ENCODE results near the gene SIRPA. TPM values are rescaled to one million over a fixed set of nuclear protein-coding genes. Genes with fewer than 3 reads are reported as not detected.

SIRPA gene
- total and polyA plus RNA-seq, 4 donors: 14.8 to 62.9 (median 28.3) TPM

- Histone ChIP-seq H3K36me3 (ENCODE audit: control insufficient read depth in 1 of 2, insufficient read depth in 2 of 2, low read length in 1 of 2) (no peaks in the 10 kb centered on the region), H3K9me3 (ENCODE audit: control insufficient read depth, low read length) (no peaks in the 10 kb centered on the region), H3K4me1 (ENCODE audit: control insufficient read depth in 1 of 2, insufficient read depth in 2 of 2, low read length in 2 of 2) (no peaks in the 10 kb centered on the region), H3K27me3 (ENCODE audit: control insufficient read depth in 1 of 2, insufficient read depth in 2 of 2, low read length in 1 of 2) (no peaks in the 10 kb centered on the region), H3K4me3 (ENCODE audit: low read length in 2 of 2) (no peak overlapping the region), H3K27ac (ENCODE audit: low read depth in 1 of 2, low read length in 2 of 2) (no peak overlapping the region)
- 75 to 85% methylated on average over 6 of the region's 6 CpGs for WGBS, 2 donors
- intact Hi-C loops (cut with DNase I): no loop called here
- DNase-seq (no peak), ATAC-seq (ENCODE audit: low FRiP score) (no peak)
Observed at GRCh38 chr20:1855109-1855508, 40.1 kb upstream of the SIRPA start.

- ATAC-seq (ENCODE audit: low FRiP score): no peak
- 77 to 95% methylated on average over 1 of the region's 1 CpG for WGBS, 2 donors
- no peak for DNase-seq
Observed at GRCh38 chr20:1855690-1856089, 39.5 kb upstream of the SIRPA start.

GRCh38 chr20:1856424-1856823 lies 38.8 kb upstream of the SIRPA start:
- ATAC-seq (ENCODE audit: low FRiP score) (no peak), DNase-seq (no peak)
- Histone ChIP-seq H3K9me3 (ENCODE audit: control insufficient read depth, low read length) (no peaks in the 10 kb centered on the region), H3K4me1 (ENCODE audit: control insufficient read depth in 1 of 2, insufficient read depth in 2 of 2, low read length in 2 of 2) (no peaks in the 10 kb centered on the region), H3K36me3 (ENCODE audit: control insufficient read depth in 1 of 2, insufficient read depth in 2 of 2, low read length in 1 of 2) (no peaks in the 10 kb centered on the region), H3K27me3 (ENCODE audit: control insufficient read depth in 1 of 2, insufficient read depth in 2 of 2, low read length in 1 of 2) (no peaks in the 10 kb centered on the region), H3K4me3 (ENCODE audit: low read length in 2 of 2) (no peak overlapping the region), H3K27ac (ENCODE audit: low read depth in 1 of 2, low read length in 2 of 2) (no peak overlapping the region)
- 46 to 73% methylated on average over 1 of the region's 1 CpG for WGBS, 2 donors
- intact Hi-C loops (cut with DNase I): no loop called here

More at GRCh38 chr20:1855690-1856089, 39.5 kb upstream of the SIRPA start:
- Histone ChIP-seq H3K9me3 (ENCODE audit: control insufficient read depth, low read length) (no peaks in the 10 kb centered on the region), H3K4me3 (ENCODE audit: low read length in 2 of 2) (no peak overlapping the region), H3K27ac (ENCODE audit: low read depth in 1 of 2, low read length in 2 of 2) (no peak overlapping the region), H3K36me3 (ENCODE audit: control insufficient read depth in 1 of 2, insufficient read depth in 2 of 2, low read length in 1 of 2) (no peaks in the 10 kb centered on the region), H3K4me1 (ENCODE audit: control insufficient read depth in 1 of 2, insufficient read depth in 2 of 2, low read length in 2 of 2) (no peaks in the 10 kb centered on the region), H3K27me3 (ENCODE audit: control insufficient read depth in 1 of 2, insufficient read depth in 2 of 2, low read length in 1 of 2) (no peaks in the 10 kb centered on the region)
- intact Hi-C loops (cut with DNase I): no loop called here

GRCh38 chr20:1857466-1857865 lies 37.7 kb upstream of the SIRPA start:
- Histone ChIP-seq H3K36me3 (ENCODE audit: control insufficient read depth in 1 of 2, insufficient read depth in 2 of 2, low read length in 1 of 2) (no peaks in the 10 kb centered on the region), H3K9me3 (ENCODE audit: control insufficient read depth, low read length) (no peaks in the 10 kb centered on the region), H3K4me3 (ENCODE audit: low read length in 2 of 2) (no peak overlapping the region), H3K27ac (ENCODE audit: low read depth in 1 of 2, low read length in 2 of 2) (no peak overlapping the region), H3K4me1 (ENCODE audit: control insufficient read depth in 1 of 2, insufficient read depth in 2 of 2, low read length in 2 of 2) (no peaks in the 10 kb centered on the region), H3K27me3 (ENCODE audit: control insufficient read depth in 1 of 2, insufficient read depth in 2 of 2, low read length in 1 of 2) (no peaks in the 10 kb centered on the region)
- DNase-seq (no peak), ATAC-seq (ENCODE audit: low FRiP score) (no peak)
- intact Hi-C loops (cut with DNase I): no loop called here
- WGBS, 2 donors: 84 to 87% methylated on average over 4 of the region's 4 CpGs

GRCh38 chr20:1858871-1859270 lies 36.3 kb upstream of the SIRPA start:
- Histone ChIP-seq H3K4me1 (ENCODE audit: control insufficient read depth in 1 of 2, insufficient read depth in 2 of 2, low read length in 2 of 2) (no peaks in the 10 kb centered on the region), H3K36me3 (ENCODE audit: control insufficient read depth in 1 of 2, insufficient read depth in 2 of 2, low read length in 1 of 2) (no peaks in the 10 kb centered on the region), H3K9me3 (ENCODE audit: control insufficient read depth, low read length) (no peaks in the 10 kb centered on the region), H3K4me3 (ENCODE audit: low read length in 2 of 2) (no peak overlapping the region), H3K27ac (ENCODE audit: low read depth in 1 of 2, low read length in 2 of 2) (no peak overlapping the region), H3K27me3 (ENCODE audit: control insufficient read depth in 1 of 2, insufficient read depth in 2 of 2, low read length in 1 of 2) (no peaks in the 10 kb centered on the region)
- ATAC-seq (ENCODE audit: low FRiP score) (no peak), DNase-seq (no peak)
- intact Hi-C loops (cut with DNase I): no loop called here
- WGBS, 2 donors: 83 to 89% methylated on average over 5 of the region's 5 CpGs

- Histone ChIP-seq H3K9me3 (ENCODE audit: control insufficient read depth, low read length) (no peaks in the 10 kb centered on the region), H3K4me3 (ENCODE audit: low read length in 2 of 2) (no peak overlapping the region), H3K27ac (ENCODE audit: low read depth in 1 of 2, low read length in 2 of 2) (no peak overlapping the region), H3K36me3 (ENCODE audit: control insufficient read depth in 1 of 2, insufficient read depth in 2 of 2, low read length in 1 of 2) (no peaks in the 10 kb centered on the region), H3K4me1 (ENCODE audit: control insufficient read depth in 1 of 2, insufficient read depth in 2 of 2, low read length in 2 of 2) (no peaks in the 10 kb centered on the region), H3K27me3 (ENCODE audit: control insufficient read depth in 1 of 2, insufficient read depth in 2 of 2, low read length in 1 of 2) (no peaks in the 10 kb centered on the region)
- intact Hi-C loops (cut with DNase I): no loop called here
- DNase-seq: no peak
- 61 to 69% methylated on average over 4 of the region's 4 CpGs for WGBS, 2 donors
- ATAC-seq (ENCODE audit: low FRiP score): no peak
Observed at GRCh38 chr20:1860446-1860845, 34.8 kb upstream of the SIRPA start.

GRCh38 chr20:1861347-1861976 lies 33.7 kb upstream of the SIRPA start:
- no peaks in the 10 kb centered on the region for H3K9me3 ChIP-seq (ENCODE audit: control insufficient read depth, low read length)
- H3K27me3 ChIP-seq (ENCODE audit: control insufficient read depth in 1 of 2, insufficient read depth in 2 of 2, low read length in 1 of 2): no peaks in the 10 kb centered on the region
- no peak overlapping the region for H3K27ac ChIP-seq (ENCODE audit: low read depth in 1 of 2, low read length in 2 of 2)
- ATAC-seq (ENCODE audit: low FRiP score) (no peak), DNase-seq (no peak)
- 59 to 66% methylated on average over 13 of the region's 13 CpGs for WGBS, 2 donors
- H3K4me3 ChIP-seq (ENCODE audit: low read length in 2 of 2): no peak overlapping the region
- H3K4me1 ChIP-seq (ENCODE audit: control insufficient read depth in 1 of 2, insufficient read depth in 2 of 2, low read length in 2 of 2): no peaks in the 10 kb centered on the region
- intact Hi-C loops (cut with DNase I): no loop called here
- H3K36me3 ChIP-seq (ENCODE audit: control insufficient read depth in 1 of 2, insufficient read depth in 2 of 2, low read length in 1 of 2): no peaks in the 10 kb centered on the region

GRCh38 chr20:1861996-1862662 lies 33.1 kb upstream of the SIRPA start:
- intact Hi-C loops (cut with DNase I): no loop called here

GRCh38 chr20:1862663-1863053 lies 32.5 kb upstream of the SIRPA start:
- H3K27ac ChIP-seq (ENCODE audit: low read depth in 1 of 2, low read length in 2 of 2): no peak overlapping the region
- H3K36me3 ChIP-seq (ENCODE audit: control insufficient read depth in 1 of 2, insufficient read depth in 2 of 2, low read length in 1 of 2): no peaks in the 10 kb centered on the region
- no peak for ATAC-seq (ENCODE audit: low FRiP score)
- no peak overlapping the region for H3K4me3 ChIP-seq (ENCODE audit: low read length in 2 of 2)
- H3K9me3 ChIP-seq (ENCODE audit: control insufficient read depth, low read length): no peaks in the 10 kb centered on the region
- DNase-seq: no peak
- no peaks in the 10 kb centered on the region for H3K4me1 ChIP-seq (ENCODE audit: control insufficient read depth in 1 of 2, insufficient read depth in 2 of 2, low read length in 2 of 2)
- intact Hi-C loops (cut with DNase I): no loop called here
- H3K27me3 ChIP-seq (ENCODE audit: control insufficient read depth in 1 of 2, insufficient read depth in 2 of 2, low read length in 1 of 2): no peaks in the 10 kb centered on the region
- 54 to 56% methylated on average over 4 of the region's 4 CpGs for WGBS, 2 donors

More at GRCh38 chr20:1861996-1862662, 33.1 kb upstream of the SIRPA start:
- no peak for ATAC-seq (ENCODE audit: low FRiP score)
- Histone ChIP-seq H3K27ac (ENCODE audit: low read depth in 1 of 2, low read length in 2 of 2) (no peak overlapping the region), H3K36me3 (ENCODE audit: control insufficient read depth in 1 of 2, insufficient read depth in 2 of 2, low read length in 1 of 2) (no peaks in the 10 kb centered on the region), H3K4me3 (ENCODE audit: low read length in 2 of 2) (no peak overlapping the region), H3K4me1 (ENCODE audit: control insufficient read depth in 1 of 2, insufficient read depth in 2 of 2, low read length in 2 of 2) (no peaks in the 10 kb centered on the region), H3K27me3 (ENCODE audit: control insufficient read depth in 1 of 2, insufficient read depth in 2 of 2, low read length in 1 of 2) (no peaks in the 10 kb centered on the region), H3K9me3 (ENCODE audit: control insufficient read depth, low read length) (no peaks in the 10 kb centered on the region)
- 61 to 65% methylated on average over 8 of the region's 8 CpGs for whole genome bisulfite sequencing, 2 donors
- no peak for DNase-seq

Measured in aorta (tissue), 5 donors.